Measurements from ENCODE around the gene USP43. TPM values are rescaled to one million over a fixed set of nuclear protein-coding genes. Genes with fewer than 3 reads are reported as not detected.

Gene USP43
- polyA plus RNA-seq, 1 donor (not counting 4 experiments of a cell fraction or from before 2014, with no cell fraction given): 2.2 TPM

GRCh38 chr17:9668517-9668916 is 23.2 kb downstream of the USP43 start:
- no peak for DNase-seq (ENCODE audit: low read depth, low spot score)

GRCh38 chr17:9669551-9670008 is 24.3 kb downstream of the USP43 start:
- Histone ChIP-seq H3K36me3 (ENCODE audit: control insufficient read depth in 2 of 2, extremely low read depth in 1 of 2, insufficient read depth in 2 of 2, low read length in 2 of 2) (peaks cover 0 to 3% of the 10 kb centered on the region in 2 experiments), H3K27ac (ENCODE audit: control insufficient read depth, insufficient read depth, low read length) (peak overlapping the region; percentile 5), H3K4me1 (ENCODE audit: control insufficient read depth, extremely low read depth, insufficient read depth, low read length) (peaks cover 29% of the 10 kb centered on the region), H3K9ac (ENCODE audit: control insufficient read depth, extremely low read depth, insufficient read depth, low read length) (no peak overlapping the region), H3K27me3 (ENCODE audit: control insufficient read depth, extremely low read depth, insufficient read depth, low read length) (no peaks in the 10 kb centered on the region), H3K79me2 (ENCODE audit: control insufficient read depth, insufficient read depth, low read length) (no peaks in the 10 kb centered on the region), H3K4me3 (ENCODE audit: control insufficient read depth in 2 of 3, extremely low read depth in 1 of 3, insufficient read depth in 2 of 3, low read depth in 1 of 3, low read length in 3 of 3) (no peak overlapping the region), H2AFZ (ENCODE audit: control insufficient read depth, low read length) (peak overlapping the region; percentile 1), H3K9me3 (ENCODE audit: control insufficient read depth, low read depth, low read length) (no peaks in the 10 kb centered on the region), H4K20me1 (ENCODE audit: control insufficient read depth, extremely low read depth, insufficient read depth, low read length) (no peaks in the 10 kb centered on the region), H3K9me1 (ENCODE audit: control insufficient read depth, extremely low read depth, insufficient read depth, low read length) (peaks cover 2% of the 10 kb centered on the region), H3K4me2 (ENCODE audit: control insufficient read depth, extremely low read depth, insufficient read depth, low read depth, low read length) (peak overlapping the region; percentile 53)
- TF ChIP-seq CTCF (optimal IDR thresholded peaks at IDR 0.05 in 1 of 3, IDR thresholded peaks at IDR 0.05 in 1 of 3, conservative IDR thresholded peaks at IDR 0.05 in 1 of 3; ENCODE audit: extremely low read depth in 1 of 3, insufficient read depth in 2 of 3, low read length in 3 of 3) (no peak), EZH2 (IDR thresholded peaks at IDR 0.05; ENCODE audit: low read length) (no peak)
- FAIRE-seq: peak; percentile 60
- dilution Hi-C loops (cut with MboI; ENCODE audit: extremely low pct_ligation_motif_present, low sequenced_read_pairs): no loop called here
- DNase-seq (ENCODE audit: low read depth, low spot score): no peak

More at GRCh38 chr17:9668517-9668916, 23.2 kb downstream of the USP43 start:
- Histone ChIP-seq H3K27me3 (ENCODE audit: control insufficient read depth, extremely low read depth, insufficient read depth, low read length) (no peaks in the 10 kb centered on the region), H3K9me3 (ENCODE audit: control insufficient read depth, low read depth, low read length) (no peaks in the 10 kb centered on the region), H3K9me1 (ENCODE audit: control insufficient read depth, extremely low read depth, insufficient read depth, low read length) (peaks cover 2% of the 10 kb centered on the region), H3K4me2 (ENCODE audit: control insufficient read depth, extremely low read depth, insufficient read depth, low read depth, low read length) (peak overlapping the region; percentile 18), H3K79me2 (ENCODE audit: control insufficient read depth, insufficient read depth, low read length) (no peaks in the 10 kb centered on the region), H3K36me3 (ENCODE audit: control insufficient read depth in 2 of 2, extremely low read depth in 1 of 2, insufficient read depth in 2 of 2, low read length in 2 of 2) (peaks cover 0 to 3% of the 10 kb centered on the region in 2 experiments), H3K9ac (ENCODE audit: control insufficient read depth, extremely low read depth, insufficient read depth, low read length) (no peak overlapping the region), H3K4me1 (ENCODE audit: control insufficient read depth, extremely low read depth, insufficient read depth, low read length) (peaks cover 29% of the 10 kb centered on the region), H3K4me3 (ENCODE audit: control insufficient read depth in 2 of 3, extremely low read depth in 1 of 3, insufficient read depth in 2 of 3, low read depth in 1 of 3, low read length in 3 of 3) (no peak overlapping the region), H2AFZ (ENCODE audit: control insufficient read depth, low read length) (no peak overlapping the region), H4K20me1 (ENCODE audit: control insufficient read depth, extremely low read depth, insufficient read depth, low read length) (no peaks in the 10 kb centered on the region), H3K27ac (ENCODE audit: control insufficient read depth, insufficient read depth, low read length) (no peak overlapping the region)
- peak; percentile 84 for FAIRE-seq
- TF ChIP-seq EZH2 (IDR thresholded peaks at IDR 0.05; ENCODE audit: low read length) (no peak), CTCF (optimal IDR thresholded peaks at IDR 0.05 in 1 of 3, IDR thresholded peaks at IDR 0.05 in 1 of 3, conservative IDR thresholded peaks at IDR 0.05 in 1 of 3; ENCODE audit: extremely low read depth in 1 of 3, insufficient read depth in 2 of 3, low read length in 3 of 3) (no peak)
- dilution Hi-C loops (cut with MboI; ENCODE audit: extremely low pct_ligation_motif_present, low sequenced_read_pairs): no loop called here

Measured in keratinocyte (primary cell).